Tibial nerve (tissue), 4 donors: ENCODE results near the gene DPP4.

Experiments
- EP300 ChIP-seq, 2 donors: sonication (generic); formaldehyde crosslinking; IDR thresholded peaks; one replicate each; pipeline ENCODE4 v1.6.1; 2017; ENCODE audit warnings: antibody characterized with exemption in 2 of 2, mild to moderate bottlenecking in 1 of 2
- POLR2A ChIP-seq, 2 donors: fragments of 450-650 bp; IDR thresholded peaks; one replicate each; pipeline ENCODE4 v1.6.1; 2017; ENCODE audit warnings: antibody characterized with exemption in 2 of 2, mild to moderate bottlenecking in 2 of 2, moderate library complexity in 2 of 2
- TF ChIP-seq, protein P1 (sequence below), 5 experiments: fragments of 200-600 bp in 3 of 5; fragments of 450-650 bp in 2 of 5; sonication (generic) in 3 of 5; IDR thresholded peaks; one replicate each; pipeline ENCODE4 v1.5.1; 2016 to 2019; ENCODE audit warnings: antibody characterized with exemption in 5 of 5, mild to moderate bottlenecking in 3 of 5, moderate library complexity in 2 of 5

DNA sequence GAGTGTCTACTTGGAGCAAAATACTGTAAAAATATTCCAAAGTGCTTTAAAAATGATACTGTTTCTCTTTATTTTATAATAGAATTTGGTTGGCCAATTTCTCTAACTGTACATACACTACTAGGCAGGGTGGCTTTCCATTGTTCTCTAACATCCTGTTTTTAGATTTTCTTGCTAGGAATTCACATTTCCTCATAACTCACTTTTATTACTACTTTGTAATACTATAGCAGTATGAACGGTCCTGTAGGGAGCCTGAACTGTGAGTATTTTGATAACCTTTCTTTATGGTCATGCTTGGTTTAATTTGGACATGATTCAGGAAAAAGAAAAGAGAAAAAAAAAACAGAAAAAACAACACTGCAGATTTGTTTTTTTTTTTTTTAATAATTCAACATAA lies 40.3 kb upstream of the DPP4 start:
- TF ChIP-seq, protein P1, sequence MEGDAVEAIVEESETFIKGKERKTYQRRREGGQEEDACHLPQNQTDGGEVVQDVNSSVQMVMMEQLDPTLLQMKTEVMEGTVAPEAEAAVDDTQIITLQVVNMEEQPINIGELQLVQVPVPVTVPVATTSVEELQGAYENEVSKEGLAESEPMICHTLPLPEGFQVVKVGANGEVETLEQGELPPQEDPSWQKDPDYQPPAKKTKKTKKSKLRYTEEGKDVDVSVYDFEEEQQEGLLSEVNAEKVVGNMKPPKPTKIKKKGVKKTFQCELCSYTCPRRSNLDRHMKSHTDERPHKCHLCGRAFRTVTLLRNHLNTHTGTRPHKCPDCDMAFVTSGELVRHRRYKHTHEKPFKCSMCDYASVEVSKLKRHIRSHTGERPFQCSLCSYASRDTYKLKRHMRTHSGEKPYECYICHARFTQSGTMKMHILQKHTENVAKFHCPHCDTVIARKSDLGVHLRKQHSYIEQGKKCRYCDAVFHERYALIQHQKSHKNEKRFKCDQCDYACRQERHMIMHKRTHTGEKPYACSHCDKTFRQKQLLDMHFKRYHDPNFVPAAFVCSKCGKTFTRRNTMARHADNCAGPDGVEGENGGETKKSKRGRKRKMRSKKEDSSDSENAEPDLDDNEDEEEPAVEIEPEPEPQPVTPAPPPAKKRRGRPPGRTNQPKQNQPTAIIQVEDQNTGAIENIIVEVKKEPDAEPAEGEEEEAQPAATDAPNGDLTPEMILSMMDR (IDR thresholded peaks at IDR 0.05): no peak
- TF ChIP-seq POLR2A (IDR thresholded peaks at IDR 0.05) (no peak), EP300 (IDR thresholded peaks at IDR 0.05) (no peak)
